Ishikawa (cell line): ENCODE results near the gene FAM124A.
A peak's percentile ranks its signal among the peaks of the same experiment; 100 is the strongest.

Experiments
- CEBPB ChIP-seq: IDR thresholded peaks from 2 replicates; pipeline ENCODE4 v1.6.1; 2012
- EGR1 ChIP-seq: IDR thresholded peaks from 2 replicates; pipeline ENCODE4 v1.6.1; 2012
- EP300 ChIP-seq: IDR thresholded peaks from 2 replicates; pipeline ENCODE4 v1.6.1; 2012; ENCODE audit warnings: borderline replicate concordance
- MAX ChIP-seq: IDR thresholded peaks from 2 replicates; pipeline ENCODE4 v1.6.1; 2012
- NFIC ChIP-seq: IDR thresholded peaks from 2 replicates; pipeline ENCODE4 v1.6.1; 2012
- RAD21 ChIP-seq: IDR thresholded peaks from 2 replicates; pipeline ENCODE4 v1.6.1; 2012; ENCODE audit warnings: low read depth
- REST ChIP-seq: IDR thresholded peaks from 2 replicates; pipeline ENCODE4 v1.6.1; 2012; ENCODE audit warnings: low read depth, mild to moderate bottlenecking
- TAF1 ChIP-seq: IDR thresholded peaks from 2 replicates; pipeline ENCODE4 v1.6.1; 2012; ENCODE audit warnings: low read depth, mild to moderate bottlenecking

DNA sequence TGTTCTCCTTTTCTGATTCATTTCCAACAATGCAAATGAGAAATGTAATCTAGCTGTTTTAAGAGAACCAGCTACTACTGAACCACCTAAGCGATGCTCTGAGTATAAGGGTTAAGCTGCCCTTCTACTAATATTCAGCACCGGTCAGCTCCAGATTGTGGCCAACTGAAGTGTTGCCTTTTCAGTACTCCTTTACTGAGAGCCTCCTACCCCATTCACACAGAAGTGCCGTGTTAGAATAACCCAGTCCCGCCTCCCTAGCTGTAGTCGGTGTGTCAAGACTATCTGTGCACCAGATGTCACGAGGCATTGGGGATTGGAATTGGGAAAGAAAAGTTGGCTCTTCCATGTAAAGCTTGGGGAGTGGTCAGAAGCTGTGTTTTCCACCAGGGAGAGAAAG lies 45.4 kb downstream of the FAM124A start:
- TF ChIP-seq REST, result peak; percentile 79
- TF ChIP-seq EP300, result no peak
- no peak for TF ChIP-seq MAX
- TF ChIP-seq TAF1, result no peak
- no peak for TF ChIP-seq RAD21
- TF ChIP-seq NFIC, result no peak
- no peak for TF ChIP-seq CEBPB
- TF ChIP-seq EGR1, result no peak
